Endodermal cell (in vitro differentiated cells): Measurements from ENCODE around the gene PPP2CA. TPM values are rescaled to one million over a fixed set of nuclear protein-coding genes. Genes with fewer than 3 reads are reported as not detected.
"Not testable (repeated sequence)": the region's sequence is repeated elsewhere in the genome, so short reads cannot be mapped to it uniquely, and the experiment has no call there.

Experiments
- DNase-seq: peaks from one replicate; pipeline ENCODE4 v3.0.0-alpha.2; 2017
- H3K27ac ChIP-seq: 2 replicates; pipeline ENCODE4 v1.5.1; 2013; ENCODE audit warnings: mild to moderate bottlenecking, low read depth, low read length, moderate library complexity
- H3K27me3 ChIP-seq: 2 replicates; pipeline ENCODE4 v1.6.1; 2013; ENCODE audit warnings: mild to moderate bottlenecking, low read length, moderate library complexity; ENCODE audit not compliant: insufficient read depth, control insufficient read depth, poor library complexity, severe bottlenecking
- H3K36me3 ChIP-seq: 2 replicates; pipeline ENCODE4 v1.7.0; 2013; ENCODE audit warnings: mild to moderate bottlenecking, low read length, moderate library complexity; ENCODE audit not compliant: control insufficient read depth, insufficient read depth
- H3K4me1 ChIP-seq: one replicate; pipeline ENCODE4 v1.7.0; 2013; ENCODE audit warnings: low read length; ENCODE audit not compliant: control insufficient read depth, insufficient read depth
- H3K4me3 ChIP-seq: 2 replicates; pipeline ENCODE4 v1.5.1; 2013; ENCODE audit warnings: mild to moderate bottlenecking, low read length, moderate library complexity
- H3K9ac ChIP-seq: 2 replicates; pipeline ENCODE4 v1.6.1; 2013; ENCODE audit warnings: mild to moderate bottlenecking, low read length, moderate library complexity; ENCODE audit not compliant: poor library complexity, severe bottlenecking; ENCODE audit errors: extremely low read depth
- H3K9me3 ChIP-seq: 2 replicates; pipeline ENCODE4 v1.6.1; 2013; ENCODE audit warnings: mild to moderate bottlenecking, low read length, moderate library complexity; ENCODE audit not compliant: control insufficient read depth
- H3K27ac Mint-ChIP-seq: 2 replicates; pipeline ENCODE4 v1.8.0; 2020; ENCODE audit warnings: mixed read lengths
- H3K27me3 Mint-ChIP-seq: 2 replicates; pipeline ENCODE4 v1.8.0; 2021; ENCODE audit warnings: mild to moderate bottlenecking, mixed read lengths; ENCODE audit not compliant: insufficient read depth
- H3K36me3 Mint-ChIP-seq: 2 replicates; pipeline ENCODE4 v1.8.0; 2020; ENCODE audit warnings: low read depth, mixed read lengths
- H3K4me1 Mint-ChIP-seq: 2 replicates; pipeline ENCODE4 v1.8.0; 2020; ENCODE audit warnings: mixed read lengths
- H3K4me3 Mint-ChIP-seq: 2 replicates; pipeline ENCODE4 v1.8.0; 2020; ENCODE audit warnings: mild to moderate bottlenecking, moderate library complexity, mixed read lengths
- H3K9me3 Mint-ChIP-seq: 2 replicates; pipeline ENCODE4 v1.8.0; 2020; ENCODE audit warnings: mild to moderate bottlenecking, mixed read lengths
- CTCF ChIP-seq: fragments of 200-600 bp; sonication (generic); conservative IDR thresholded peaks from 2 replicates; pipeline ENCODE4 v1.5.0; 2021; ENCODE audit warnings: antibody characterized with exemption, mild to moderate bottlenecking
- WGBS, 2 experiments: methylation state at CpG; one replicate each; pipeline versions ENCODE4 v1.1.5 to v1.1.7; 2013; ENCODE audit warnings: missing lambda C conversion rate in 2 of 2, mixed read lengths in 1 of 2; ENCODE audit not compliant: insufficient coverage in 1 of 2, insufficient read length in 1 of 2; 5-methylcytosine and 5-hydroxymethylcytosine counted together
- total RNA-seq, 2 donors: library from RNA; stranded (reverse); fragmentation: NEBNext Ultra II Directional in 1 of 2; extraction: Animal tissue kit (Norgen Biotek cat#: 25700) in 1 of 2; gene quantifications; 2 replicates in 1 of 2; 3 replicates in 1 of 2; pipeline ENCODE4 v1.2.1, GENCODE V29; 2021

Gene PPP2CA
- total RNA-seq, 2 donors from 2014 or later, result 174 to 185 TPM

GRCh38 chr5:134255418-134256150 is 29.7 kb upstream of the PPP2CA start:
- H3K4me3 ChIP-seq, result no peak overlapping the region
- TF ChIP-seq CTCF, result no peak
- no peaks in the 10 kb centered on the region for H3K9me3 ChIP-seq
- Mint-ChIP-seq H3K9me3 (no peaks in the 10 kb centered on the region), H3K4me3 (no peak overlapping the region), H3K27ac (no peak overlapping the region), H3K27me3 (peaks cover 14% of the 10 kb centered on the region), H3K4me1 (no peaks in the 10 kb centered on the region), H3K36me3 (no peaks in the 10 kb centered on the region)
- no peaks in the 10 kb centered on the region for H3K4me1 ChIP-seq
- H3K27me3 ChIP-seq, result peaks cover 17% of the 10 kb centered on the region
- H3K27ac ChIP-seq, result no peak overlapping the region
- no peaks in the 10 kb centered on the region for H3K36me3 ChIP-seq
- 90% methylated on average over 1 to 2 of the region's 2 CpGs for WGBS, 2 experiments
- no peak overlapping the region for H3K9ac ChIP-seq
- no peak for DNase-seq

GRCh38 chr5:134253368-134254153 is 27.7 kb upstream of the PPP2CA start:
- peaks cover 17% of the 10 kb centered on the region for H3K27me3 ChIP-seq
- WGBS, 2 experiments, result 86 to 88% methylated on average over 6 to 7 of the region's 8 CpGs
- not testable (repeated sequence) for H3K4me3 Mint-ChIP-seq, H3K27ac ChIP-seq, H3K9me3 ChIP-seq, H3K36me3 Mint-ChIP-seq, H3K4me3 ChIP-seq, DNase-seq, H3K4me1 Mint-ChIP-seq, H3K9me3 Mint-ChIP-seq, H3K4me1 ChIP-seq, H3K9ac ChIP-seq, H3K27ac Mint-ChIP-seq, H3K36me3 ChIP-seq
- H3K27me3 Mint-ChIP-seq, result peaks cover 14% of the 10 kb centered on the region

DNA sequence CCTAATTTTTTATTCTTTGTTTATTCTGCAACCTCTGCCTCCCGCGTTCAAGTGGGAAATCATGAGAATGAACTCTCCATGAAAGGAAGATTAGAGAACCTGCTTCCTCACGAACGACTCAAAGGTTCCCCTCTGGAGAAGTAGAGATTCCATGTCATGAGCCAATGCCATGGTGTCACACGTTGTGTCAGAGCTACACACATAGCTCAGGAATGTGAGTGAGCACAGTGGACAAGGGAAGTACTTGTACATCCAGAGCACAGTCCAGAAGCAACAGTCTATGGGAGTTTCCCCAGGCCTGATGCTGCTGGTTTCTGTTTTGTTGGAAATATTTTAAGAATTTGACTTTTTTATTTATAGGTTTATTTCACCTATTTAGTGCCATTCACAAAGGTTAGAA is 26.8 kb upstream of the PPP2CA start:
- WGBS, 2 experiments, result 77 to 90% methylated on average over 5 of the region's 5 CpGs
- Histone ChIP-seq H3K27ac (no peak overlapping the region), H3K9me3 (no peaks in the 10 kb centered on the region), H3K9ac (no peak overlapping the region), H3K4me3 (no peak overlapping the region), H3K4me1 (no peaks in the 10 kb centered on the region), H3K27me3 (peaks cover 17% of the 10 kb centered on the region), H3K36me3 (no peaks in the 10 kb centered on the region)
- no peaks in the 10 kb centered on the region for H3K36me3 Mint-ChIP-seq
- peaks cover 14% of the 10 kb centered on the region for H3K27me3 Mint-ChIP-seq
- DNase-seq, result no peak
- no peak for TF ChIP-seq CTCF
- H3K4me1 Mint-ChIP-seq, result peaks cover under 1% of the 10 kb centered on the region
- no peak overlapping the region for H3K27ac Mint-ChIP-seq
- H3K9me3 Mint-ChIP-seq, result no peaks in the 10 kb centered on the region
- H3K4me3 Mint-ChIP-seq, result no peak overlapping the region
